ENCODE results near the gene PELO.

PELO gene

GRCh38 chr5:52834320-52834719, 46.6 kb downstream of the PELO start:
- no peak for DNase-seq

- no peak for DNase-seq
Measured at GRCh38 chr5:52837068-52837467, 49.4 kb downstream of the PELO start.
